ENCODE data around the gene IPO9.

GRCh38 chr1:201883786-201884185, 54.8 kb downstream of the IPO9 start:
- TF ChIP-seq CTCF (IDR thresholded peaks at IDR 0.05) (no peak), POLR2A (IDR thresholded peaks at IDR 0.05) (no peak)

Measured in uterus (tissue), 2 donors.